HepG2 (cell line): ENCODE results near the gene C1RL. TPM values are rescaled to one million over a fixed set of nuclear protein-coding genes. Genes with fewer than 3 reads are reported as not detected.

Experiments
- ATAC-seq: fragments of 200-7000 bp; cut with Tn5 transposase; 3 replicates; pipeline ENCODE4 v1.9.1; 2020; ENCODE audit warnings: mild to moderate bottlenecking, moderate library complexity
- BruUV-seq: library from RNA; stranded (reverse); fragments of 400-500 nt; replicated peaks from 2 replicates; lab custom pipeline; 2021; lab: Mats Ljungman, UMichigan
- CTCF ChIA-PET: fragments of 300-600 bp; formaldehyde crosslinking; extraction: SDS; loops from one replicate; lab custom pipeline; 2021; ENCODE audit warnings: low total read pairs, inconsistent platforms, low intra/inter-chr PET ratio; lab: Yijun Ruan, JAX
- POLR2A ChIA-PET: fragments of 350-600 bp; sonication (Branson Sonifier 250); formaldehyde crosslinking; loops from one replicate; lab custom pipeline; 2020; ENCODE audit warnings: antibody characterized with exemption, inconsistent platforms; lab: Yijun Ruan, JAX
- DNase-seq: peaks from one replicate; pipeline ENCODE4 v3.0.0-alpha.2; 2015; ENCODE audit warnings: low spot score
- FAIRE-seq: peaks from 3 replicates; lab custom pipeline; 2011; peaks lifted over from hg19 to GRCh38; lab: Jason Lieb, UNC
- H2AFZ ChIP-seq: one replicate; pipeline ENCODE4 v1.6.1; 2011; ENCODE audit warnings: low read length, inconsistent platforms
- H3K27ac ChIP-seq: fragments of 300-600 bp; 3 replicates; pipeline ENCODE4 v1.8.0; 2011; ENCODE audit warnings: mixed run types, mild to moderate bottlenecking, mixed read lengths, low read length, inconsistent platforms; ENCODE audit not compliant: insufficient read depth; ENCODE audit errors: extremely low read length
- H3K27me3 ChIP-seq, 2 experiments: fragments of 200-600 bp in 1 of 2; 2 replicates in 1 of 2; 3 replicates in 1 of 2; pipeline versions ENCODE4 v1.6.0 to v1.8.0; 2011; ENCODE audit warnings: low read length in 2 of 2, mild to moderate bottlenecking in 2 of 2, moderate library complexity in 2 of 2, inconsistent platforms in 1 of 2; ENCODE audit not compliant: insufficient read depth in 2 of 2, control insufficient read depth in 1 of 2
- H3K36me3 ChIP-seq, 2 experiments: fragments of 200-600 bp in 1 of 2; replicated peaks in 1 of 2; 2 replicates in 1 of 2; 3 replicates in 1 of 2; pipeline versions ENCODE4 v1.5.1 to v1.8.0; 2011; ENCODE audit warnings: low read length in 2 of 2, inconsistent platforms in 1 of 2; ENCODE audit not compliant: insufficient read depth in 2 of 2, control insufficient read depth in 1 of 2
- H3K4me1 ChIP-seq: 2 replicates; pipeline ENCODE4 v1.5.1; 2012; ENCODE audit warnings: low read length, inconsistent platforms; ENCODE audit not compliant: insufficient read depth
- H3K4me2 ChIP-seq: 2 replicates; pipeline ENCODE4 v1.6.0; 2011; ENCODE audit warnings: low read depth, low read length, inconsistent platforms
- H3K4me3 ChIP-seq, 3 experiments: fragments of 200-600 bp in 1 of 3; sonication (generic), shearing (Covaris generic) in 1 of 3; replicated peaks in 1 of 3; 2 replicates each; pipeline ENCODE4 v1.5.1; 2011 to 2016; ENCODE audit warnings: low read length in 3 of 3, inconsistent platforms in 2 of 3, low read depth in 2 of 3, mild to moderate bottlenecking in 2 of 3, control low read depth in 1 of 3, mixed read lengths in 1 of 3; ENCODE audit not compliant: insufficient read depth in 1 of 3
- H3K79me2 ChIP-seq: one replicate; pipeline ENCODE4 v1.6.1; 2011; ENCODE audit warnings: low read length, inconsistent platforms; ENCODE audit not compliant: insufficient read depth
- H3K9ac ChIP-seq: 2 replicates; pipeline ENCODE4 v1.6.0; 2011; ENCODE audit warnings: mild to moderate bottlenecking, low read depth, low read length, inconsistent platforms; ENCODE audit not compliant: insufficient read depth
- H3K9me3 ChIP-seq: 2 replicates; pipeline ENCODE4 v1.5.1; 2012; ENCODE audit warnings: mild to moderate bottlenecking, low read length
- H4K20me1 ChIP-seq: 2 replicates; pipeline ENCODE4 v1.6.0; 2011; ENCODE audit warnings: inconsistent platforms, mild to moderate bottlenecking, low read length, moderate library complexity; ENCODE audit not compliant: insufficient read depth
- AGO2 ChIP-seq: fragments of 200-400 bp; formaldehyde crosslinking; optimal IDR thresholded peaks from 2 replicates; pipeline ENCODE3; 2017; ENCODE audit warnings: mild to moderate bottlenecking, low read depth, low read length, moderate library complexity
- IKZF1 ChIP-seq: fragments of 450-650 bp; IDR thresholded peaks from 2 replicates; pipeline ENCODE4 v1.7.1; 2016
- ISL2 ChIP-seq: sonication (generic); formaldehyde crosslinking; IDR thresholded peaks from 2 replicates; pipeline ENCODE4 v1.5.0; 2020; ENCODE audit warnings: missing genetic modification reagents
- ISX ChIP-seq: sonication (generic); formaldehyde crosslinking; conservative IDR thresholded peaks from 2 replicates; pipeline ENCODE4 v1.5.0; 2020; ENCODE audit warnings: missing genetic modification reagents
- KAT2B ChIP-seq: fragments of 150-350 bp; IDR thresholded peaks from 2 replicates; pipeline ENCODE4 v1.6.1; 2014; ENCODE audit warnings: low read depth, low read length, borderline replicate concordance
- KDM1A ChIP-seq: IDR thresholded peaks from 2 replicates; pipeline ENCODE4 v1.6.1; 2016; ENCODE audit warnings: missing compliant biosample characterization
- KLF16 ChIP-seq, 2 experiments: sonication (generic) in 1 of 2; formaldehyde crosslinking in 1 of 2; IDR thresholded peaks; 2 replicates each; pipeline versions ENCODE4 v1.6.1 to v1.8.0; 2016 to 2023; ENCODE audit warnings: missing genetic modification reagents in 2 of 2, missing compliant biosample characterization in 1 of 2
- MBNL3 ChIP-seq: fragments of 250-450 bp; sonication (Bioruptor Pico); conservative IDR thresholded peaks from 2 replicates; pipeline ENCODE4 v1.8.0; 2022; ENCODE audit warnings: mild to moderate bottlenecking, inconsistent platforms
- NR0B2 ChIP-seq: sonication (generic); formaldehyde crosslinking; IDR thresholded peaks from 2 replicates; pipeline ENCODE4 v1.4.0; 2020; ENCODE audit warnings: mild to moderate bottlenecking, missing genetic modification reagents
- TP53 ChIP-seq: sonication (generic); formaldehyde crosslinking; conservative IDR thresholded peaks from 2 replicates; pipeline ENCODE4 v1.4.0; 2020; ENCODE audit warnings: missing genetic modification reagents
- ZNF710 ChIP-seq: sonication (generic); formaldehyde crosslinking; IDR thresholded peaks from 2 replicates; pipeline ENCODE4 v1.5.0; 2020; ENCODE audit warnings: mild to moderate bottlenecking, missing genetic modification reagents, borderline replicate concordance
- WGBS: methylation state at CpG from one replicate; pipeline ENCODE4 v1.1.6; 2017; ENCODE audit warnings: low lambda C conversion rate; 5-methylcytosine and 5-hydroxymethylcytosine counted together
- in situ Hi-C: cut with HindIII; loops from 2 replicates; pipeline ENCODE4 v1.10.0; 2017; ENCODE audit warnings: low pct_unique_long_range_greater_than_20kb; ENCODE audit not compliant: extremely low pct_ligation_motif_present
- intact Hi-C: fragments of 100-400 bp; cut with micrococcal nuclease; formaldehyde crosslinking; loops from one replicate; pipeline ENCODE4 v1.10.0; 2022; ENCODE audit not compliant: unreplicated experiment
- polyA plus RNA-seq, 8 experiments: library from polyadenylated mRNA; depleted of rRNA in 3 of 8; stranded (reverse) in 7 of 8; unstranded in 1 of 8; fragments of >200 nt; fragmentation: Illumina TruSeq in 4 of 8; extraction: Trizol in 4 of 8; gene quantifications; 2 replicates each; pipeline versions ENCODE4 v1.2.1 to v1.2.3, GENCODE V29; 2011 to 2016; ENCODE audit warnings: low read depth in 4 of 8, missing spikeins in 1 of 8, mixed read lengths in 1 of 8; ENCODE audit not compliant: insufficient read depth in 1 of 8
- total RNA-seq, 5 experiments: library from RNA; depleted of rRNA; stranded (reverse); fragments of >200 nt; fragmentation: Illumina TruSeq; extraction: Trizol; gene quantifications; 2 replicates each; pipeline ENCODE4 v1.2.3, GENCODE V29; 2016; ENCODE audit warnings: low read depth in 1 of 5

C1RL gene
- total and polyA plus RNA-seq, 2 of the 13 experiments (the other 11 are each of a cell fraction or from before 2014, with no cell fraction given): 28.9 to 53.1 TPM

- Histone ChIP-seq H3K27ac (no peak overlapping the region), H3K4me3 (no peak overlapping the region), H3K4me1 (peaks cover 55% of the 10 kb centered on the region), H3K27me3 (no peaks in the 10 kb centered on the region), H3K79me2 (no peaks in the 10 kb centered on the region), H3K9me3 (no peaks in the 10 kb centered on the region), H2AFZ (no peak overlapping the region), H3K36me3 (peaks cover 6 to 7% of the 10 kb centered on the region in 2 experiments; a peak in 3 of 5 replicates), H4K20me1 (no peaks in the 10 kb centered on the region), H3K4me2 (no peak overlapping the region), H3K9ac (no peak overlapping the region)
- no TSS peak for BruUV-seq
- ATAC-seq (no peak), DNase-seq (no peak), FAIRE-seq (no peak)
- in situ Hi-C loops: no loop called here
- WGBS: 91% methylated on average over 3 of the region's 5 CpGs
- POLR2A ChIA-PET: interaction anchor here (2.2 to 2.5 kb wide), 2 partner anchors 8 to 12 kb away, joined by 6 to 12 read pairs; partner anchors contain the start of genes C1RL and RBP5
- CTCF ChIA-PET: no interaction called here
- intact Hi-C loops: no loop called here
- no peak for TF ChIP-seq KAT2B
- TF ChIP-seq NR0B2 (CRISPR knock-in tag): no peak
- no peak for TF ChIP-seq ZNF710 (CRISPR knock-in tag)
- TF ChIP-seq, all 625 proteins: peak for 0
These were observed 11.2 kb upstream of the C1RL start for GRCh38 chr12:7120166-7120565.

GRCh38 chr12:7118881-7119280 is 9.9 kb upstream of the C1RL start:
- no peak overlapping the region for H2AFZ ChIP-seq
- in situ Hi-C loops (loop anchor here (10.0 kb wide), 2 partner anchors 54 to 174 kb away; partner anchors contain the start of genes C12orf57, C1S and RNU7-1), intact Hi-C loops (no loop called here)
- WGBS: 96% methylated on average over 3 of the region's 3 CpGs
- DNase-seq (no peak), FAIRE-seq (no peak), ATAC-seq (no peak)
- TF ChIP-seq ISX (CRISPR knock-in tag) (no peak), IKZF1 (no peak), AGO2 (no peak), TP53 (CRISPR knock-in tag) (no peak), KDM1A (no peak), MBNL3 (CRISPR knock-in tag) (no peak), ISL2 (CRISPR knock-in tag) (no peak), KLF16 (CRISPR knock-in tag; IDR thresholded peaks at IDR 0.05) (no peak)
- no peak overlapping the region for H3K4me2 ChIP-seq
- POLR2A ChIA-PET: interaction anchor here (1.6 to 2.5 kb wide), 3 partner anchors 9 to 12 kb away, joined by 3 to 12 read pairs (median 6); partner anchors contain the start of genes C1RL and RBP5
- no peak overlapping the region for H3K27ac ChIP-seq
- H3K9ac ChIP-seq: no peak overlapping the region
- BruUV-seq: no TSS peak
- H3K4me1 ChIP-seq: peaks cover 42% of the 10 kb centered on the region
- H3K4me3 ChIP-seq: no peak overlapping the region
- H3K36me3 ChIP-seq: peaks cover 6 to 7% of the 10 kb centered on the region in 2 experiments; a peak in 3 of 5 replicates
- no peaks in the 10 kb centered on the region for H3K9me3 ChIP-seq
- H4K20me1 ChIP-seq: no peaks in the 10 kb centered on the region
- CTCF ChIA-PET: no interaction called here
- H3K27me3 ChIP-seq: no peaks in the 10 kb centered on the region
- no peaks in the 10 kb centered on the region for H3K79me2 ChIP-seq
